Activated CD8-positive, alpha-beta memory T cell treated with anti-CD3 and anti-CD28 coated beads, Interleukin-2, amount 50 U/mL, for 48 hours (primary cell): ENCODE results near the gene SPDEF.

Experiments
- DNase-seq: peaks from one replicate; pipeline ENCODE4 v3.0.0-alpha.2; 2020

SPDEF gene

GRCh38 chr6:34556031-34556471, at the start of gene SPDEF:
SPDEF (minus strand) TSS chr6:34556329; CDS start chr6:34544455, 11,874 bp downstream.
- no peak for DNase-seq

GRCh38 chr6:34603707-34604106, 47.6 kb upstream of the SPDEF start:
- no peak for DNase-seq

GRCh38 chr6:34602318-34603111, 46.4 kb upstream of the SPDEF start:
- no peak for DNase-seq

GRCh38 chr6:34601706-34602105, 45.6 kb upstream of the SPDEF start:
- no peak for DNase-seq

- DNase-seq, result no peak
These were observed 44.7 kb upstream of the SPDEF start for GRCh38 chr6:34600796-34601195.

GRCh38 chr6:34600101-34600500, 44.0 kb upstream of the SPDEF start:
- DNase-seq, result no peak

- peak; percentile 25 for DNase-seq
These were observed 42.6 kb upstream of the SPDEF start for GRCh38 chr6:34598712-34599111.

- peak; percentile 38 for DNase-seq
These were observed 41.6 kb upstream of the SPDEF start for GRCh38 chr6:34597605-34598353.

GRCh38 chr6:34596798-34597197, 40.7 kb upstream of the SPDEF start:
- no peak for DNase-seq

- DNase-seq, result no peak
These were observed 39.4 kb upstream of the SPDEF start for GRCh38 chr6:34595332-34596184.

GRCh38 chr6:34593701-34594100, 37.6 kb upstream of the SPDEF start:
- no peak for DNase-seq

- no peak for DNase-seq
These were observed 36.3 kb upstream of the SPDEF start for GRCh38 chr6:34592208-34592952.

- DNase-seq, result no peak
These were observed 33.6 kb upstream of the SPDEF start for GRCh38 chr6:34589691-34590090.

- no peak for DNase-seq
These were observed 33.0 kb upstream of the SPDEF start for GRCh38 chr6:34589140-34589539.

- DNase-seq, result no peak
These were observed 31.7 kb upstream of the SPDEF start for GRCh38 chr6:34587851-34588250.

GRCh38 chr6:34587325-34587724, 31.2 kb upstream of the SPDEF start:
- no peak for DNase-seq

- DNase-seq, result no peak
These were observed 30.4 kb upstream of the SPDEF start for GRCh38 chr6:34586327-34587040.

GRCh38 chr6:34585512-34586061, 29.5 kb upstream of the SPDEF start:
- DNase-seq, result no peak

- DNase-seq, result no peak
These were observed 29.0 kb upstream of the SPDEF start for GRCh38 chr6:34585108-34585507.

GRCh38 chr6:34584694-34585093, 28.6 kb upstream of the SPDEF start:
- DNase-seq, result no peak

GRCh38 chr6:34583861-34584604, 27.9 kb upstream of the SPDEF start:
- DNase-seq, result no peak
